NCI-H2081 treated with DMSO at 0.1 percent for 48 hours (cell line): ENCODE results near the gene TAC3.
"Not testable (repeated sequence)": the region's sequence is repeated elsewhere in the genome, so short reads cannot be mapped to it uniquely, and the experiment has no call there.

Source experiments
- DNase-seq: peaks from one replicate; lab custom pipeline; 2025; lab: John Stamatoyannopoulos, UW

Gene TAC3

DNA sequence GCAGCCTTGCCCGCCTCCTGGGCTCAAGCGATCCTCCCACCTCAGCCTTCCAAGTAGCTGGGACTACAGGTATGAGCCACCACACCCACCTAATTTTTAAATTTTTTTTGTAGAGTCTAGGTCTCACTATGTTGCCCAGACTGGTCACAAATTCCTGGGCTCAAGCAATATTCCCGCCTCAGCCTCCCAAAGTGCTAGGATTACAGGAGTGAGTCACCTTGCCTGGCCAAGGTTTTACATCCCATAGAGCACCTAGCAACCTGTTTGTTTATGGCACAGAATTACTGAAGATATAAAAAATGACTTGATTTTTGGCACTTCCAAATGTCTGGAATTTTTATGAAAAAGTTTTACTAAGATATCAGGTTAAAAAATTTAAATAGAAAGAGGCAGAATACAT lies 17.1 kb upstream of the TAC3 start:
- no peak for DNase-seq

DNA sequence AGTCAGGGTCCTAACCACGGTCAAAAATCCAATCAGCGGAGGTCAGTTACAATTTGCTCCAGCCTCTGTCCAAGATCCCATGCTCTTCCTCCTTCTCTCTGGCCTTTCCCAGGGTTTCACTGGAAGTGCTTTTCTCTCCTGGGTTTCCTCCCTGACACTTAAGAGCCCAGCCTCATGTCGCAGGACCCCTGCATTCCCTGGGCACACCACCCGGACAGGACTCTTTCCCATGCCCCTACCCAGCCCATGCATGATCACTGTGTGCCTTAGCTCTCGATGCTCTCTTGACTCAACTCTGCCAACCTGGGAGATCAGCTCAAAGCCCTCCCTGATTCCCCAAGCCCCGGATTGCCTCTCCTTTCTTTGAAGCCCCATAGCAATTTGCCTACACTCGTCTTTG lies 15.5 kb upstream of the TAC3 start:
- no peak for DNase-seq

DNA sequence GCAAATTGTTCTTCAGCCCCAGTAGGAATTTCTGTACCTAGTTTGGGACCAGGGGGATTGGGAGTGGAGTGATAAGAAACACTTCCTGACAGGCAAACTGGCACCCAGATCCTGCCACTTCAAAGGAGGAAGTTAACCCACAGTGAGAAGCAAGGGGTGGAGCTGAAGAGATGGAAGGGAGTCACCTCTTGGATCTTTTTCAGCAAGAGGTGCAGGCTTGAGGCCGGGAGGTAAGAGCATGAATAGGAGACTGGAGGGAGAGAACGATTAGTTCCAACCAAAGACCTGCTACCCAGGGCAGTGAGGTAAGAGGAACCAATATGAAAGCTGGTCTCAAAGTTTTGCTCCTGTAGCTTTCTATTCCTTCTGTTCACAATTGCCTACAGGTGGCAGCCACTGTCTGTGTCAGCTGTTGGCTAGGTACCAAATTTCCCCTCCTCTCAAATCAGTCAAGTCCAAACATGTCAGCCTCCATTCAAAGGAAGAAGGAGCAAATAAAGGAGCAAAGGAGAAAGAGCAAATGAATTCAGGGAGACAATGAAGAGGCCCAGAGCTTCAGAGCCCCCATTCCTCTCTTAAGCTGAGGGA lies 14.9 kb upstream of the TAC3 start:
- no peak for DNase-seq

DNA sequence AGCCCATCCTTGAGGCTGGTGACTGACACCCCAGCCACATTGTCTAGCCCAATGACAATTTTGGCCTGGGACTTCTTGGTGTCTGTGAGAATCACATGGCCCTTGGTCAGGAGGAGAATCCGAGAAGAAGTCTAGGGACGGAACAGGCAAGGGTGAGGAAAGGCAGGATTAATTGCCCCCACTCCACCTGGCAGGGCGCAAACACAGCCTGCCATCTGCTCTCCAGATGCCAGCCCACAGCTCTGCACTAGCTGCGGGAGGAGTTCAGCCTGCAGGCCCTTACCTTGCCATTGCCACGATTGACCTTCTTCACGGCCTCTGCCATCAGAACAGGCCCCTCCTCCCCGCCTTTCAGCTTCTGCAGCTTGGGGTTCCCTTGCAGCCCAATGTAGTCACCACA lies 13.1 kb upstream of the TAC3 start:
- no peak for DNase-seq

- DNase-seq = no peak
Measured at GRCh38 chr12:57027805-57028153, 11.4 kb upstream of the TAC3 start.

GRCh38 chr12:57027011-57027804 lies 10.9 kb upstream of the TAC3 start:
- no peak for DNase-seq

DNA sequence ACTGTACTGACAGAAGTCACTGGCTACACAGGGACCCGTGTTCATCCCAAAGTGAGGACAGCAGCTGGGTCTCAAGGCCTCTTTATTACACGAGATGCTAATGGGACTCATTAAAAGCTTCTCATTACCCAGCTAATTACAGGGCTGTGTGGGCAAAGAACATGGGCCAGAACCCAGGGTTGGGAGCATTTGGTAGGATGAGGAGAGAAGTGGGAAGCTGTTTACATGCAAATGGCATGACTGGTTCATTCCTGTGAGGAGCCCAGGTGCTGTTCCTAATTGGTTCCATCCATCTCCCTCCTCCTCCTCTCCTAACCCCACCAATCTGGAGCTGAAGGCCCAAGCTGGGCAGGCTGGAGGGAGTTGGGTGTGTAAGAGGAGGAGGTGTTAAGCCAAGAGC lies 8.9 kb upstream of the TAC3 start:
- no peak for DNase-seq

DNA sequence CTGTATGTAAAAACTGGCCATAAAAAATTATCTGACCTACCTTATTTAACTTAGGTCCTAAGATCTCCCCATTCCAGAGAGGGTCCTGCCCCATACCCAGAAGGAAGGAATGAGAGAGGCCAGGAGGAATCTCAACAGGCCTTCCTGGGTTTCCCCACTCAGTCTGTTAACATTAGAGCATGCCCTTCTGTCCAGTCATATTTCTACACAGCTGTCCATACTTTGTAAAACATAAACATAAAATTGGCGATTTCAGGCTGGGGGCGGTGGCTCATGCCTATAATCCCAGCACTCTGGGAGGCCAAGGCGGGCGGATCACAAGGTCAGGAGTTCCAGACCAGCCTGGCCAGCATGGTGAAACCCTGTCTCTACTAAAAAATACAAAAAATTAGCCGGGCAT lies 6.0 kb upstream of the TAC3 start:
- not testable (repeated sequence) for DNase-seq

GRCh38 chr12:57019983-57020719 lies 3.8 kb upstream of the TAC3 start:
- DNase-seq = no peak

- no peak for DNase-seq
Measured at GRCh38 chr12:57018906-57019305, 2.6 kb upstream of the TAC3 start.

- DNase-seq = not testable (repeated sequence)
Measured at GRCh38 chr12:57018353-57018752, 2.0 kb upstream of the TAC3 start.

DNA sequence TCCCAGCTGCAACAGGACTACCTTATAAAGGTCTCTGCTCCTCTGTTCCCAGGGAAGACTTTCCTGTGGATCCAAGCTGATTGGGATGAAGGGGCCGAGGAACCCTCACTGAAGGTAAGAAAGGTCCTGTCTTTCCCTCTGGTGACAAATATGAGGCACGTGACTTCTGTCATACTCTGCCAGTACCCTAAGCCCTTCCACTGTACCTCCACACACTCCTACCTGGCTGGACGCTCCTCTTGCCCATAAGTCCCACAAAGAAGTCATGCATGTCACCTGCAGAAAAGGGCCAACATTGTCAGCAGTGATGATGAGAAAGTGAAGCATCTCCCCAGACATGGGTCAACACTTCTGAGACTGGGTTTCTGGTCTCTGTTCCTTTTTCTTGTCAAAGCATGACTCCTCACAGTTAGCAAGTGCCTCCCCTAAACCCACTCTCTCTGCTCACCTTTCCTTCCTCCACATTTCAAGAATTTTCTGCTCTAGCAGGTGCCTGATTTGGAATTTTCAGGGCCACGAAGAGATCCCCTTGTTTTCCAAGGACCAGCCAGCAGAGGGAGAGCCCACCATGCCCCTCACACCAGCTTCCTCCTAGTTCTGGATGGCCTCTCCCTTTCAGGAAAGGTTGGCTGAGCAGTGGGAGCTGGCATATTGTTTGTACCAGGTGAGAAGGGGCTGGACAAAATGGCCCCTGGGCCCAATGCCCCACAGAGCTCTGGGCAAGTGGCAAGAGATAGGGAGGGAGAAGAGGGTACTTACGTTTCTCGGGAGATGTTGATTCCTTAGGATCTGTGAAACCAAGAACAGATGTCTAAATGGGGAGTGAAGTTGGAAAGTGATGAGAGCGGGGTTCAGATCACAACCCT lies 3.5 kb downstream of the TAC3 start:
- no peak for DNase-seq

DNA sequence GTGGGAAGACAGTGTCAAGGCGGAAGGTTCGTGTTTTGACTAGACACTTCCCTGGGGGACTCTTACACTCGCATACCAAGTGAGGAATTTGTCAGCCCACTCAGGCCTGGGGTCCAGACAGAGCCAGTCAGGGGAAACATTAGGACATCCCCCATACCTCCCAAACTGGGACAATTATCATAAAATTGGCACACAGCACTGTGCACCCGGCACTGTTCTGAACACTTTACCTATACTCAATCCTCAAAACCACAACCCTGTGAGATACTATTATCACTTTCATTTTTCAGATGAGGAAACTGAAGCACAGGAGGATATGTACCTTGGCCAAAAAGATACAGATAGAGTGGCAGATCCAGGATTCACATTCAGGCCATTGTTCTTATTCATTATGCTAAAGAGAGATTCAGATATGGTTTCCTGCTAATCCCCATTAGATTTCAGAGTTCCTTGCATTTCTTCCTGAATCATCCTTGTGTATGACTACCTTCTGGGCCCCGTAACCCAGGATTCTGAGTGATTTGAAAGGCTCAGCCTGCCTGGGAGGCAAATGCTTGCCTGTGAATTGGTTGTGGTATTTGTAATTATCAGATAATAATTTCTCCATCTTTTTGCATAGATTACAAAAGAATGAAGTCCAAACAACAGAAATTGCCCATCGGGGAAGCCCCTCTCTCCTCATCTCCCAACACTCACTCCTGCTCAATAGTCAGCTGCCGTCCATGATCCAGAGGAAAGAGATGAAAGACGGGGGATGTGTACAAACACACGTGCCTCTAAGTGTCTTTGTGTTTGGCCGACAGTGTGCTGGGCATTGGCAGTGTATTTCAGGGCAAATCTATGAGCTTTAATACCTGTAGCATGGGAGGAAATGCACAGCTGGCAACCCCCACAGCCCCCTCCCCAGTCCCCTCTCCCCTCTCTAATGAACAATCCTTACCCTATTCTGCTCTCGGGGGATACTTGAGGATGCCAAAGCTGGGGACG lies 4.6 kb downstream of the TAC3 start:
- DNase-seq = no peak

DNA sequence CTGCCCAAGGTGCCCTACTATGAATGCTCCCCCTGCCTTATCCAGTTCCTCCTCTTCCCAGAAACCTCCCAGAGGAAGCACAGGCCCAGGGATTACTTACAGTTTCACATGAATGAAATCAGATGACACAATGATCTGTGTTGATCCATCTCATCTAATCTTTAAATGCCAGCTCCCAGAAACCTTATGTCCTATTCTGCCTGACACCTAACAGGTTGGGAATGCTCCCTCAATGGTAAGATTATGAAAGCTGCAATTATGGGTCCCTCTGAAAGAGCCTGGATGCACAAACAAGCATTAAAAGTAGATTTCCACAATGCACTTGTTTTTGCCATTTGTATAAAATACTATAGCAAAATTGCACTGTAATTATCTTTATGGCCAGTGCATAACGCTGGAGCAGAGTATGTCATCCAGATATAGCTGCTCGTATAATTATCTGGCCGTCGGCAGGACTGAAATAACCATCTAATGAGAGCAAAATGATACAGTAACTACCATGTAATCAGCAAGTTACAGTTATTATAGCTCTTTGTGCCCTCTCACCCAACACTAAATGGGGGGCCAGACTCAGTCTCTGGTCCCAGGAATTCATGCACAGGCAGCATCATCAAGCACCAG lies 5.6 kb downstream of the TAC3 start:
- DNase-seq = no peak

GRCh38 chr12:57009949-57010626 lies 6.2 kb downstream of the TAC3 start:
- DNase-seq = no peak

DNA sequence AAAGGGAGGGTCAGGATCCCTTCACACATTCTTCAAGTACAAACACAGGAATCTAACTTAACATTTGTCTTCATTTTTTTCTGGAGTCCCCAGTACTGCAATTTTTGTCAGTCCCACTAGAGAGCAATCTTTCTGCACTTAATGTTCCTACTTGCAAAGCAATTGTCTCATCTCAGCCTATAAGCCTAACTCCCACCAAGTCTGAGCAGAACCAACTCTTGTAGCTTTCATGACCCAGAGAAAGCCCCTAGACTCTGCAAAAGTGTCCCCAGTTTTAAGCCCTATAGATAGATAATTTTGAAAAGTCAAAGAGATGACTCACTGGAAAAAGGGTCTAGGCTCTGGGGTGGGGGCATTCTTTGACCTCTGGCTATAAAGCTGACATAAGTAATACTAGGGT lies 8.2 kb downstream of the TAC3 start:
- DNase-seq = no peak

- no peak for DNase-seq
Measured at GRCh38 chr12:57006809-57007475, 9.4 kb downstream of the TAC3 start.

DNA sequence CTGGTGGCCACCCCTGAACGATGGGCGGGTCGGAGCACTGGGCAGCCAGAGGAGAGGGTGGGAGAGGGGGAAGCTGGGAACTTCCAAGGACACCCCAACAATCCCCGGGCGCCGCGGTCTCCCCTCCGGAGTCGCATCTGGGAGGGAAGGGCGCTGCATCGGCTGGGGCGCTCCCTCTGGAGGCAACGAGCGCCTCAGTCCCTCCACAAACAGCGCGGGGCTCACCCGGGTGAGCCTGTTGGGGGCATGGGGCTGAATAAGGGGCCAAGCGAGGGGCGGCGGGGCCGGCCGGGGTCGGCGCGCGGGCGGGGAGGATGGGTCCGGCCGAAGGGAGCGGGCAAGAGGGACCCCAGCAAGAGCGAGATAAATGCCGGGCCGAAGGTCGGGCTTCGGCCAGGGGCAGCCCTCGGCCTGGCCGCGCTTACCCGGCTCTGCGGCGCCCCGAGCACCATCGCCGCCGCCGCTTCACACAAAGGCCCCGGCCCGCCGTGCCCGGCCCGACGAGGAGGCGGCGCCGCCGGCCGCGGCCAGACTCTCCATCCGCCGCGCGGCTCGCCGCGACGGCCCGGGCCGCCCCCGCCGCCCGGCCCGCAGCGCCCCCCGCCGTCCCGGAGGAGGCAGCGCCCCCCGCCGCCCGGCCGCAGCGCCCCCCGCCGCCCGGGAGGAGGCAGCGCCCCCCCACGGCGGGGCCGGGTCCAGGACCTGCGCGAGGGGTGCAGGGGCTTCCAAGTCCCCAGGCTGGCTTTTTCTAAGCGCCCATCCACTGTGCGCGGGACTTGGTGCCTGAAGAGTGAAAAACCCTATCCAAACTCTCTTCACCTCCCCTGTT lies 10.1 kb downstream of the TAC3 start, which contains the start of gene ZBTB39:
Gene ZBTB39, minus strand, starts transcription at position 567 of the 829 bp plus-strand sequence. CDS start 1,629 bp downstream, outside the sequence.
- no peak for DNase-seq
